HG03439 (cell line): Measurements from ENCODE around the gene DENND5B.
"Not testable (repeated sequence)": the region's sequence is repeated elsewhere in the genome, so short reads cannot be mapped to it uniquely, and the experiment has no call there.

ENCODE experiments used
- ATAC-seq: cut with Tn5 transposase; IDR thresholded peaks from one replicate; pipeline ENCODE4 v1.9.1; 2021; ENCODE audit warnings: mild to moderate bottlenecking, moderate library complexity; ENCODE audit not compliant: unreplicated experiment

DENND5B gene

DNA sequence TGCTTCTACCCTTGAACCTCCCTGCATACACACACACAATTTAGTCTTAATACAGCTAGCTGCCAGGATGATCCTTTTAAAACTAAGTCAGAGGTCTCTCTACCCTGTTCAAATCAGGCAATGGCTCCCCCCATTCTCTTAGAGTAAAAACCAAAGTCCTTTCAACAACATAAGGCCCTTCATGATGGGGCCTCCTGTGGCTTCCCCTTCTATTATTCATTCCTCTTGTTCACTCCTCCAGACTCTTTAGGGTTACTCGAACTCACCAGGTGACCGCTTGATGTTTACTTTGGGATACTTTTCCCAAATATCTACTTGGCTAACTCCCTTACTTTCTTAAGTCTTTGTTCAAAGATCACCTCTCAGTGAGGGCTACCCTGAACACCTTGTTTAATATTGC lies 30.4 kb downstream of the DENND5B start:
- no peak for ATAC-seq

DNA sequence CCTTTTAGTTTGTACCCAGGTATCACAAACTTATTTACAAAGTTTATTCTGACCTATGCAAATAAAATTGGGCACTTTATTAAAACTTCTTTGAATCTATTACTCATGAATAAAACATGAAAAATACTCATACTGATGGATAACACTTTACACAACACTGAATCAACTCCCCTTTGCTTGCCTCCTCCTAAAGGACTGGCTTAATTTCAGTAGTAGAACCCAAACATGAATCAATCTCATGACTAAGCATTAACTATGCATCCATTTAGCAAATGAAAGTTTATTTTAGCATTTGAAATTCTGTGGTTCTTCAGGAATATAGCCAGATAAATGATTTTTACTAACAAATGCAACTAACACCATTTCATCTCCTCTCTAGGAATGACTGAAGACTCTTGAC lies 32.4 kb downstream of the DENND5B start:
- no peak for ATAC-seq

DNA sequence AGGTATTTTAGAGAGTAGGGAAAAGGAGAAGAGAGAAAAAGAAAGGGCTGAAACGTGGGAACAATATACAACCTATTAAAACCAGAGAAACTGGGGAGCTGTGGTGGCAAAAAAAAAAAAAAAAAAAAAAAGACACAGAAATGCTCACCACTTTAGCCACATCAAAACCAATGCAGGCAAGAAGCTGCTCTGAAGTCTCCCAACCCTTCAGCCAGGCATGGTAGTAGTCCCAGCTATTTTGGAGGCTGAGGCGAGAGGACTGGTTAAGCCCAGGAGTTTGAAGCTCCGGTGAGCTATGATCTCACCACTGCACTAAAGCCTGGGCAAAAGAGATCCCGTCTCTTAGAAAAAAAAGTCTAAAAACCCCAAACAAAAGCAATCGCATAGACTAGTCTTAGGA lies 33.2 kb downstream of the DENND5B start:
- no peak for ATAC-seq

DNA sequence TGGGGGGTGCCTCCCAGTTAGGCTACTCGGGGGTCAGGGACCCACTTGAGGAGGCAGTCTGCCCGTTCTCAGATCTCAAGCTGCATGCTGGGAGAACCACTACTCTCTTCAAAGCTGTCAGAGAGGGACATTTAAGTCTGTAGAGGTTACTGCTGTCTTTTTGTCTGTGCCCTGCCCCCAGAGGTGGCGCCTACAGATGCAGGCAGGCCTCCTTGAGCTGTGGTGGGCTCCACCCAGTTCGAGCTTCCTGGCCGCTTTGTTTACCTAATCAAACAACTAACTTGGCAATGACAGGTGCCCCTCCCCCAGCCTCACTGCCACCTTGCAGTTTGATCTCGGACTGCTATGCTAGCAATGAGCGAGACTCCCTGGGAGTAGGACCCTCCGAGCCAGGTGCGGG lies 35.5 kb downstream of the DENND5B start:
- ATAC-seq, result not testable (repeated sequence)

DNA sequence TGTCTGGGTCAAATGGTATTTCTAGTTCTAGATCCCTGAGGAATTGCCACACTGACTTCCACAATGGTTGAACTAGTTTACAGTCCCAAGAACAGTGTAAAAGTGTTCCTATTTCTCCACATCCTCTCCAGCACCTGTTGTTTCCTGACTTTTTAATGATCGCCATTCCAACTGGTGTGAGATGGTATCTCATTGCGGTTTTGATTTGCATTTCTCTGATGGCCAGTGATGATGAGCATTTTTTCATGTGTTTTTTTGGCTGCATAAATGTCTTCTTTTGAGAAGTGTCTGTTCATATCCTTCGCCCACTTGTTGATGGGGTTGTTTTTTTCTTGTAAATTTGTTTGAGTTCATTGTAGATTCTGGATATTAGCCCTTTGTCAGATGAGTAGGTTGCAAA lies 40.3 kb downstream of the DENND5B start:
- ATAC-seq, result not testable (repeated sequence)

DNA sequence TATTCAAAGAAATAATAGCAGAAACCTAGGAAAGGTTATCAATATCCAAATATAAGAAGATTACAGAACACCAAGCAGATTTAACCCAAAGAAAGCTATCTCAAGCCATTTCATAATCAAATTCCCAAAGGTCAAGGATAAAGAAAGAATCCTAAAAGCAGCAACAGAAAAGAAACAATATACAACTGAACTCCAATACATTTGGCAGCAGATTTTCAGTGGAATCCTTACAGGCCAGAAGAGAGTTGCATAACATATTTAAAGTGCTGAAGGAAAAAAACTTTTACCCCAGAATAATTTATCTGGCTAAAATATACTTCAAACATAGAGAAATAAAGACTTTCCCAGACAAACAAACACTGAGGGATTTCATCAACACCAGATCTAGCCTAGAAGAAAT lies 54.3 kb downstream of the DENND5B start:
- no peak for ATAC-seq

DNA sequence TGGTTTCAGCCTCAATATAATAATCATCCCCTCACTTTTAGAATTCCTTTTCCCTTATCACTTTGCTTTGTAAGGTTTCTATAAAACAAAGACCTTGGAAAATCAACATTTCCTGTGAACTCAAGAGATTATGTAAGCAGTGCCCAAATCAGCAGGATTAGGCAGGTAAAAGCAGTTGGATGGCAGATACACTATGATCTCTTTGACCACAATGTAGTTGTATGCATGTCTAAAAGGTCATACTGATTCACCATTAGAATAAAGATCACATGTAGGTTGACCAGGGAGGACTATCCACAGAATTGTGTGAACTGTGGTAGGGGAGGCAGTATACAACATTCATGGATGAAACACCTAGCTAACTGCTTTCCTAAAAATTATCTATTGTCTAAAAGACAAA lies 57.5 kb downstream of the DENND5B start:
- no peak for ATAC-seq

DNA sequence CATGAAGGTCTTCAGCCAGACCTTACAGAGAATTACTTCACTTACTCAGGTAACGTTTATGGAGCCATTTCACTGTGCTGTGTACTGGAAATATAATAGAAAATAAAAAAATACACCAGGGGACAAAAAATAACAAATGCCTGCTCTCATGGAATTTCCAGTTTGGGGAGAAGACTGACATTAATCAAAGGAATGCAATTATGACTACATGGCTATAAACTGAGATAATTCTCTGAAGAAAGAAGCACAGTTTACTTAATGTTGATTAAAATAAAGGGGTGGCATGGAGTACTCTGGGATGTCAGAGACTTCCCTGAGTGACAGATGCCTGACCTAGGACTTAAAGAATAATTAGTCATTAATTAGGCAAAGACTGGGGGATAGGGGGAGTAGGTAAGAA lies 59.0 kb downstream of the DENND5B start:
- no peak for ATAC-seq

DNA sequence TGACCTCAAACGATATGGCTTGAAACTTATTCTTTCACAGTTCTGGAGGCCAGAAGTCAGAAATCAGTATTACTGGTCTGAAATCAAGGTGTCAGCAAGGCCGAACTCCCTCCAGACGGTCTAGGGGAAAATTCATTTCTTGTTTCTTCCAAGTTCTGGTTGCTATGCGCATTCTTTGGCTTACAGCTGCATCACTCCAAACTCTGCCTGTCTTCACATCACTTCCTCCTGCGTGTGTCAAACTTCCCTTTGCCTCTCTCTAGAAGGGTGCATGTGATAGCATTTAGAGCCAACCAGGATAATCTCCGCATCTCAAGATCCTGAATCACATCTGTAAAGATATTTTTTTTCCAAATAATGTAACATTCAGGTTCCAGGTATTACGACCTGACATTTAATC lies 62.8 kb downstream of the DENND5B start:
- no peak for ATAC-seq

DNA sequence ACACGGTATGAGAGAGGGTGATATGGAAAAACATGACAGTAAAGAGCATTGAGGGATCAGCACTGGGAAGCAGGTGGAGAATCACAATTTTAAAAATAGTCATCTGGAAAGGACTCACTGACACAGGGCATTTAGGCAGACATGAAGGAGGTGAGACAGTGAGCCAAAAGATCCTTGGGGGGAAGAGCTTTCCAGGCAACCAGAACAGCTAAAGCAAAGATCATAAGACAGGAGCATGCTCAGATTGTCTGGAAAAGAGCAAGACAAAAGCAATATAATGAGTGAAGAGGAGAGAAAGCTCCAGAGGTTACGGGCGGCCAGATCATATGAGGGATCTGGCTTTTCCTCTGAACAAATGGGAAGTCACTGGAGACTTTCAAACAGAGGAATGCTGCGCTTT lies 63.9 kb downstream of the DENND5B start:
- no peak for ATAC-seq

DNA sequence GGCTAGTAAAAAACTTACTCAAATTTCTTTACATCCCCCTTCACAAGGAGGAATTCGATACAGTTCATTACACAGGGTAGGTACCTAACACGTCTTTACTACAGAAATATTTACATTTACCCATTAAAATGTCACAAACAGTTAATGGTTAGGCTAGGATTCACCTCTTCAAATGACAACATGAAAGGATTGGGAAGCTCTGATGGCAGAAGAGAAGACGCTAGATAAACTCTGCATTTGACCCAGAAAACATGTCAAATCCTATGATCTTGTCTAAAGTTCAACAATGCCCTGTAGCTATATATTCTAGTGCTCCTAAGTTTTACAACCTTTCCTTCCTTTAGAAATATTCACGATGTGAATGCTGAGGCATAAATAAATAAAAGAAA lies 64.8 kb downstream of the DENND5B start:
- ATAC-seq, result no peak

DNA sequence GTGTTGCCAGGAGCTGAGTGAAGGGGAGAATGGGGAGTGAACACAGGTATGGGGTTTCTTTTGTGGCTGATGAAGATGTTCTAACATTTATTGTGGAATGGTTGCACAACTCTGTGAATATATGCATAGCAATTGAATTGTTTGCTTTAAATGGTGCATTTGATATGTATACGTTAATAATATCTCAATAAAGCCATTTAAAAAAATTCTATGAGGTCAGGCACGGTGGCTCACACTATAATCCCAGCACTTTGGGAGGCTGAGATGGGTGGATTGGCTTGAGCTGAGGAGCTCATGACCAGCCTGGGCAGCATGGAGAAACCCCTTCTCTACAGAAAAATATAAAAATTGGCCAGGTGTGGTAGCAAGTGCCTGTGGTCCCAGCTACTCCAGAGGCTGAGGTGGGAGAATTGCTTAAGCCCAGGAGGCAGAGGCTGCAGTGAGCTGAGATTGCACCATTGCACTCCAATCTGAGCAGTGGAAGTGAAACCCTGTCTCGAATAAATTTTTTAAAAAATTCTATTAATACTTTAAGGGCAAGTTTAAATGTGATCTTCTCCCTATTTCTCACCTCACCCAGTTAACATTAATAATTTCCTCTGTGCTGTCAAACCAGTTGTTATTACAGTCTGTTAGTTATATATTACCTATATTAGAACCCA lies 65.3 kb downstream of the DENND5B start:
- ATAC-seq, result no peak

DNA sequence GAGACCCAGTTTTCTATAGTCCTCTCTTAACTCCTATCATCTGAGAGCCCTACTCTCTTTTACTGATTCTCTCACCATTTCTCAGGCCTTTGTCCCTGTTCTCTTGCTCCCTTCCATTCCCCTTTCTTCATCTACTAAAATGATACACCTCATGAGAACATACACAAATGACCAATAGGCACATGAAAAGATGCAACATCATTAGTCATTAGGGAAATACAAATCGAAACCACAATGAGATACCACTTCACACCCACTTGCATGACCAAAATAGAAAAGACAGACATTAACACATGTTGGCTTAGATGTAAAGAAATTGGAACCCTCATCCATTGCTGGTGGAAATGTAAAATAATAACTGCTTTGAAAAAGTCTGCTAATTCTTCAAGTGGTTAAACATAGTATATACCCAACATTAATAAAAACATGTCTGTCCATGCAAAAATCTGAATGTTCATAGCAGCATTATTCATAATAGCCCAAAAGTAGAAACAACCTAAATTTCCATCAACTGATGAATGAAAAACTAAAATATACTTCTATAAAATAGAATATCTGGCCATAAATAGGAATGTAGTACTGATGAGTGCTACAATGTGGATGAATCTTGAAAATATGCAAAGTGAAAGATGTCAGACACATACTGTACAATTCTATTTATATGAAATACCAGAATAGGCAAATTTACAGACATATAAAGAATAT lies 66.0 kb downstream of the DENND5B start:
- peak; percentile 90 for ATAC-seq

DNA sequence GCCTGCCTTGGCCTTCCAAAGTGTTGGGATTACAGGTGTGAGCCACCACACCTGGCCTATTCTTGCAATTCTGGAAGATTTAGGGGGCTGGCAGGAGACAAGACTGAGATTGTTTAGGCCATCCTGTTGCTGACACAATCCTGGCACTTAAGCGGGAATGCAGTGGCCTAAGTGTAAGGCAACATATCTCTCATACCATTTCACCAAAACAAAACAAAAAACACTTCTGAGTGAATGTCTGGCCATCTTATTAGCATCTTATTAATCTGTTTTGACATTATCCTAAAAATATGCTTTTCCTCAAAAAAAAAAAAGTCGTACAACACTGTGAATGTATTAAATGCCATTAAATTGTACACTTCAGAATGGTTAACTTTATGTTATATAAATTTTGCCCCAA lies 67.6 kb downstream of the DENND5B start:
- no peak for ATAC-seq

DNA sequence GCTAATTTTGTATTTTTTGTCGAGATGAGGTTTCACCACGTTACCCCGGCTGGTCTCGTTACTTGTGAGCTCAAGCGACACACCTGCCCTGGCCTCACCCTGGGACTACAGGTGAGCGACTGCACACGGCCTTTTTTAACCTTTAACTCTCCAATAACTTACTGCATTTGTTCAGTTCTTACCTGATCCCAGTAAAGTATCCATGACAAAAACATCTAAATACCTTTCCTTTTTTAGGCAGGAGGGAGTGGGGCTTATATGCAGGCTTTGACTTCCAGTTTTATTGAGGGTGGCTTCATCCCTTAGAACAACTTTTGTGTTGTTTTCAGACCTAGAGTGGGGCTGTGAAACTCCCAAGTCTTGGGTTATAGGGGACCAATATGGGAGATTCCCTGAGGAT lies 68.3 kb downstream of the DENND5B start:
- no peak for ATAC-seq

DNA sequence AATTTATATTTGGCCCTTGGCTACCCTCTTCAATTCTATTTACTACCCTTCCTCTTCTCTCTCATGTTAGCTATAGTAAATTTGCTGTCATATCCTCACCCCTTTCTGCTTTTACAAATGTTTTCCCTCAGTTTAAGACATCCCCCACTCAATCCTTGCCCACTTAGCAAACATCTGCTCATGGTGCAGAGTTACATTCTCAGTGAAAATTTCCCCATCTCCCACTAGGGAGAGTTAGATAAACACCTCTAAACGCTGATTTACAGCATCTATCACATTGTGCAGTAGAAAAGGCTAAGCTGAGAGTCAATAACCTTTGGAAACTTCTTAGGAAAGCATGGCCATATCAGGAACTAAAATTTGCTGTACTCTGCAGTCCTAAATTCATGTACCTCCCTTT lies 69.0 kb downstream of the DENND5B start:
- no peak for ATAC-seq

DNA sequence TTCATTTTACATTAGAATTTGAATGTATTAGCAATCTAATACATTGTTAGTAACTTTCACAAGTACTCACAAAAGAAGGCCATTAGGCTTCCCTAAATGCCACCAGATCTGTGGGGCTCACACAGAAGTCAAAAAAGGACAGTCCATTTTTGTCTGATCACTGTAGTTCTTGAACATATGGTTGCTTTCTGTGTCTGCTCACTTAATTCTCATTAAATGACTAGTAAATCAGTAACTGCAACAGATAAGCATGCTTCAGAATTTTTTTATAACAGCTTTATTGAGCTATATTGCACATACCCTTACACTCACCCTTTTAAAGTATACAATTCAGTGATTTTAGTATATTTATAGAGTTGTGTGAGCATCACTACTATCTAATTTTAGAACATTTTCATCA lies 71.4 kb downstream of the DENND5B start:
- no peak for ATAC-seq

DNA sequence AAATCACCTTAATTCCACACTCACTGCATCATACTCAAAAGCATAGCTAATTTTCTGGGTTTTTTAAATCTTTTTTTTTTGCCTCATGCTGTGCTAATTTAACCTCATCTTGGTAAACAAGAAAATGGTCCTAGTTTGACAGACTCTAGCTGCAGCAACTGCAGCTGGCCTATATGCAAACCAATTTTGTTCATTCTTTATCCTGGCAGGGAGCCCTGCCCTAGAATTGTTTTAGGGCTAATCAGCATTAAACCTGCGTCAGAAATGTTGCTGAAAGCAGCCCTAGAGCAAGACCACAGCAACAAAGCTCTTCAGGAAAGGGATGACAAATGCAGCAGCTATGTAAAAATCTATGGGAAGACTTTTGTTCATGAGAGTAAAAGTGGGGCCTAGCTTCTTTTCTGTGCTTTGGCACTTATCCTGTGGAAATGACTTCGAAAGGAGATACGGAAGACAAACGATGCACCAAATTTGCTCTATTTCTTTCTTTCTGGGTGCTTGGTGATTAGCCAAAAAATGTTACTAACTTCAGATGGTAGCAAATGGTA lies 72.2 kb downstream of the DENND5B start:
- ATAC-seq, result no peak

DNA sequence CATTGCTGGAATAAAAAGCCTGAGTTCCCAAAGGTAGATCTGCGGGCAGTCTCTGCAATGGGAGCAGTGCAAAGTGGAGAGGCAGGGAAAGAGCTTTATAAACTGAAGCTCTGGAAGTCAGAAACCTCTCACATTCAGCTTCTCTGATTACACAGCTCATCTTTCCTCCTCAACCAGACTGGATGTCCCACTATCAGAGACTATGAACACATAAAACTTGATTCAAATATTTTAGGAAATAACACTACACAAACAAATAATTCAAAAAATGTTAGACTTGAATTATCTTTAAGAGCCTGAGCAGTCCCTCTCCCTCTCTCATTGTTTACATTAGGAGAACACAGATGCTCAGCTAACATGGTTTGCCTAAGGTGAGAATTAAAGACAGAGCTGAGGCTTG lies 72.9 kb downstream of the DENND5B start:
- no peak for ATAC-seq

DNA sequence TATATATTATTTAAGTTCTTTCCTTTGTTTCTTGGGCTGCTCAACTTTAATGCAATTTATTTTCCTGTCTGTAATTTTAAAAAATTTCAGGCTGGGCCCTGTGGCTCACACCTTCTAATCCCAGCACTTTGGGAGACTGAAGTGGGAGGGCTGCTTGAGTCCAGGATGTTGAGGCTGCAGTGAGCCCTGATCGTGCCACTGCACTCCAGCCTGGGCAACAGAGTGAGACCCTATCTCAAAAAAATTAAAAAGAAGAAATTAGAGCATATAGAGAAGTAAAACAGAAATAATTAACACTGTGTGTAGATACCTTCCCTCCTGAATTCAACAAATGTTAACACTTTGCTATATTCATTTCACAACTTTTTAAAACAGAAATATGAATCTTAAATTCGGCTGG lies 74.2 kb downstream of the DENND5B start:
- ATAC-seq, result no peak

DNA sequence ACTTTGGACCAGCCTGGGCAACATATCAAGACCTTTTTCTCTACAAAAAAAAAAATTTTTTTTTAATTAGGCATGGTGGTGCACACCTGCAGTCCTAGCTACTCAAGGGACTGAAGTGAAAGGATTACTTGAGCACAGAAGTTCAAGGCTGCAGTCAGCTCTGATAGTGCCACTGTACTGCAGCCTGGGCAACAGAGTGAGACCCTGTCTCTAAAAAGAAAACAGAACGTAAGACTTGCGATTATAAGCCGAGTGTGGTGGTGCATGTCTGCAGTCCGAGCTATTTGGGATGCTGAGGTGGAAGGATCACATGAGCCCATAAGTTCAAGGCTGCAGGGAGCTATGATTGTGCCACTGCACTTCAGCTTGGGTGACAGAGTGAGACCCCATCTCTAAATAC lies 76.0 kb downstream of the DENND5B start:
- no peak for ATAC-seq

DNA sequence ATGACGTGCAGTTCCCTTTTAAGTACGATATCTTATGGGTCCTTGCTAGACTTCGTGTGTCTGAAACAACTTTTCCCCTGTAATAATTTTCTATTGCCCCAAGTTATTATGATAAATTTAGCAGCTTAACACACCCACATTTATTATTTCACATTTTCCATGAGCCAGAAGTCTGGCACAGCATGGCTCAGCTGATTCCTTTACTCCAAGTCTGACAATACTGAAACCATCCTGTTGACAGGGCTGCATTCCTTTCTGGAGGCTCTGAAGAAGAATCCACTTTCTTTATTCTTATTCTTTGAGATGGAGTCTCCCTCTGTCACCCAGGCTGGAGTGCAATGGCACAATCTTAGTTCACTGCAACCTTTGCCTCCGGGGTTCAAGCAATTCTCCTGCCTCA lies 80.9 kb downstream of the DENND5B start:
- no peak for ATAC-seq
